ENCODE results near the gene SETBP1.

SETBP1 gene

DNA sequence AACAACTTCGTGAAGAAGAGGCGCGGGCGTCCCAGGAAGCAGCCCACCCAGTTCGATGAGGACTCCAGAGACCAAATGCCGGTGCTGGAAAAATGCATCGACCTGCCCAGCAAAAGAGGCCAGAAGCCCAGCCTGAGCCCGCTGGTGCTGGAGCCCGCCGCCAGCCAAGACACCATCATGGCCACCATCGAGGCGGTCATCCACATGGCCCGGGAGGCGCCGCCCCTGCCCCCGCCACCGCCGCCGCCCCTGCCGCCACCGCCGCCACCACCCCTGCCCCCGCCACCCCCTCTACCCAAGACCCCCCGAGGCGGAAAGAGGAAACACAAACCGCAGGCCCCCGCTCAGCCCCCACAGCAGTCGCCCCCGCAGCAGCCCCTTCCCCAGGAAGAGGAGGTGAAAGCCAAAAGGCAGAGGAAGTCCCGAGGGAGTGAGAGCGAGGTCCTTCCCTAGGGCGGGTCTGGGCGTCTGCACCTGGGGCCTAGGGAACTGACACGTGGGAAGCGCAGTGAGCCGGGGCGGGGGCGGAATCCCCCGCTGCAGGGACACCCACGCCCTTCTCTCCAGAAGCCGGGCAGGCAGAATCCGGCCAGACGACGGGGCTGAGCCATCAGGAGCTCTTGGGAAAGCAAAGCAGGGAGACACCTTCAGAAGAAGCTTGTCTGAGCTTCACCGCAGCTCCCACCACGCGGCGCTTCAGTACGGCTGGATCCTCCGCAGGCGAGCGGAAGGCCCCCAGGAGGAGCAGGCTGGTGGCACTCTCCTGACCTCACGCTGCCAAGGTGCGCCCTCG is 382.8 kb downstream of the SETBP1 start:
- no peak overlapping the region for H2AFZ ChIP-seq
- H3K9ac ChIP-seq = no peak overlapping the region
- TF ChIP-seq, protein P1, sequence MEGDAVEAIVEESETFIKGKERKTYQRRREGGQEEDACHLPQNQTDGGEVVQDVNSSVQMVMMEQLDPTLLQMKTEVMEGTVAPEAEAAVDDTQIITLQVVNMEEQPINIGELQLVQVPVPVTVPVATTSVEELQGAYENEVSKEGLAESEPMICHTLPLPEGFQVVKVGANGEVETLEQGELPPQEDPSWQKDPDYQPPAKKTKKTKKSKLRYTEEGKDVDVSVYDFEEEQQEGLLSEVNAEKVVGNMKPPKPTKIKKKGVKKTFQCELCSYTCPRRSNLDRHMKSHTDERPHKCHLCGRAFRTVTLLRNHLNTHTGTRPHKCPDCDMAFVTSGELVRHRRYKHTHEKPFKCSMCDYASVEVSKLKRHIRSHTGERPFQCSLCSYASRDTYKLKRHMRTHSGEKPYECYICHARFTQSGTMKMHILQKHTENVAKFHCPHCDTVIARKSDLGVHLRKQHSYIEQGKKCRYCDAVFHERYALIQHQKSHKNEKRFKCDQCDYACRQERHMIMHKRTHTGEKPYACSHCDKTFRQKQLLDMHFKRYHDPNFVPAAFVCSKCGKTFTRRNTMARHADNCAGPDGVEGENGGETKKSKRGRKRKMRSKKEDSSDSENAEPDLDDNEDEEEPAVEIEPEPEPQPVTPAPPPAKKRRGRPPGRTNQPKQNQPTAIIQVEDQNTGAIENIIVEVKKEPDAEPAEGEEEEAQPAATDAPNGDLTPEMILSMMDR (IDR thresholded peaks at IDR 0.05) = no peak
- no peak overlapping the region for H3K4me2 ChIP-seq (ENCODE audit: low read length)
- H3K4me1 ChIP-seq = no peaks in the 10 kb centered on the region
- no peaks in the 10 kb centered on the region for H3K9me3 ChIP-seq (ENCODE audit: control insufficient read depth, low read length)
- no peak overlapping the region for H3K27ac ChIP-seq
- no peaks in the 10 kb centered on the region for H3K36me3 ChIP-seq (ENCODE audit: control insufficient read depth, insufficient read depth, low read length)
- H3K79me2 ChIP-seq = no peaks in the 10 kb centered on the region
- no peak overlapping the region for H3K4me3 ChIP-seq (ENCODE audit: low read depth, low read length)
- H3K27me3 ChIP-seq (ENCODE audit: control insufficient read depth, insufficient read depth, low read length) = no peaks in the 10 kb centered on the region

DNA sequence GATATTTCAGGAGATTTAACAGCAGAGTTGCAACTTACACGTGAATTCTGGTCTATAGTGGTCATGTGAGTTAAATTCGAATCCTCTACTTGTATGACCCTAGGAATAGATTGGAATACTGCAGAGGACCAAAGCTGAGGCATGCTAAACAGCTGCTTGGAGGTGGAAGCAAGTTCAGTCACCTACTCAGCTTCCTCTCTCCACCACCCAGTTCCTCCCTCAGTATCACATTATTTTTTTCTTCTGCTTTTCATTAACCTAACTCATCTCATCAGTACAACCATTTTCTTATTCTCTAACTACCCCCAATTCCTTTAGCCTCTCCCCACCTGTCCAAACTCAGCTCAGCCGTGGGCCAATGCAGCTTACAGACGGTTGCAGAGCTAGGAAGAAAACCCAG is 385.5 kb downstream of the SETBP1 start:
- Histone ChIP-seq H3K9ac (no peak overlapping the region), H3K27ac (no peak overlapping the region), H3K79me2 (no peaks in the 10 kb centered on the region), H3K4me1 (no peaks in the 10 kb centered on the region), H3K27me3 (ENCODE audit: control insufficient read depth, insufficient read depth, low read length) (no peaks in the 10 kb centered on the region), H3K4me2 (ENCODE audit: low read length) (no peak overlapping the region), H3K36me3 (ENCODE audit: control insufficient read depth, insufficient read depth, low read length) (no peaks in the 10 kb centered on the region), H3K4me3 (ENCODE audit: low read depth, low read length) (no peak overlapping the region), H3K9me3 (ENCODE audit: control insufficient read depth, low read length) (no peaks in the 10 kb centered on the region), H2AFZ (no peak overlapping the region)
- TF ChIP-seq, protein P1 (IDR thresholded peaks at IDR 0.05) = no peak

DNA sequence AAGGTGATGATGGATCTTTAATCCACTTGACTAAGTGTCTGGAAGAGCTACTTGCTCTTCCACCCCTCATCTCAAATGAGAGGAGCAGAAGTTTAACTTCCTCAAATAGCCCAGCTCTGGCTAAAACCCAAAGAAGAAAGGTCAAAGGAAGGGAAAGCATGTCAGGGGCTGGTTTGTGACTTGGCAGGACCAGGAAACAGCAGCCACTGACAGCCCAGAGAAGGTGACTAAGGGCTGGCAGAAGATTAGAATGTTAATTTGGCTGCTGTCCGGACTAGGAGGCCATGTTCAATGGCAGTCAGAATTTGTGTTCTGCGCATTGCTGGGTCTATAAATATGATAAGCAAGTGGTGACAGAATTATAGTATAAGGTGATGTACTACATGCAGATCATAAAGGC is 386.2 kb downstream of the SETBP1 start:
- Histone ChIP-seq H3K9me3 (ENCODE audit: control insufficient read depth, low read length) (no peaks in the 10 kb centered on the region), H3K4me1 (no peaks in the 10 kb centered on the region), H3K79me2 (no peaks in the 10 kb centered on the region), H3K27me3 (ENCODE audit: control insufficient read depth, insufficient read depth, low read length) (no peaks in the 10 kb centered on the region), H2AFZ (no peak overlapping the region), H3K9ac (no peak overlapping the region), H3K27ac (no peak overlapping the region), H3K4me2 (ENCODE audit: low read length) (no peak overlapping the region), H3K36me3 (ENCODE audit: control insufficient read depth, insufficient read depth, low read length) (no peaks in the 10 kb centered on the region), H3K4me3 (ENCODE audit: low read depth, low read length) (no peak overlapping the region)
- TF ChIP-seq, protein P1 (IDR thresholded peaks at IDR 0.05) = no peak

DNA sequence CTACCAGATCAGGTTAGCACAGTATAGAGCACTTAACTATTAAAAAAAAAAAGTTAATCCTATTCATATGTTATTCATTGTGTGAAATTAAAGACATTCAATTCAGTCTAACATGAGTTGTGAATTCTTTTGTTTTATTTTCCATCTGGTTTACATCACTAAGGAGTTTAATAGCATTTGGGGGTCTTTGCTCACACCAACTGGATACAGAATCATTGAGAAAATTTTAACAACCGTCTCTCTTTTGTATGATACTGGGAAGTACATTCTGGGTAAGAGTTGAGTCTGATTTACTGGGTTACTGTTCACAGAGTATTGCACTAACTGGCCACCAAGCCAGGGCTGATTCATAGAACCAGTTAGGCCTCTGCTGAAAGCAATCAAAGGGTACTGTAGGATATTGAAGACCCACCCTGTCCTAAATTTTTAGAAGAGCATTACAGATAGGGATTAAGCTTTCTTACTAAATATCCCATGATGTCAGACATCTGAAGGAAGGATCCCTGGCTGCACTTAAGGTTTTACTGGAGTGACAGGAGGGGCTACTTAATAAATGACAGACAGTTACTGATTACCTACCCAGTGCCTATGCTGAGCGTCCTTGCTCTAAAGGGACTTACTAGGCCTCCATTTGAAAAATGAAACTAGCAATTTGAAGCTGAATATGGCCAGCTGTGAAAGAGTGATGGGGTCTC is 387.9 kb downstream of the SETBP1 start:
- Histone ChIP-seq H3K27me3 (ENCODE audit: control insufficient read depth, insufficient read depth, low read length) (no peaks in the 10 kb centered on the region), H3K4me3 (ENCODE audit: low read depth, low read length) (no peak overlapping the region), H3K79me2 (no peaks in the 10 kb centered on the region), H3K4me1 (no peaks in the 10 kb centered on the region), H3K36me3 (ENCODE audit: control insufficient read depth, insufficient read depth, low read length) (no peaks in the 10 kb centered on the region), H3K4me2 (ENCODE audit: low read length) (no peak overlapping the region), H3K9ac (no peak overlapping the region), H2AFZ (no peak overlapping the region), H3K9me3 (ENCODE audit: control insufficient read depth, low read length) (no peaks in the 10 kb centered on the region), H3K27ac (no peak overlapping the region)
- TF ChIP-seq, protein P1 (IDR thresholded peaks at IDR 0.05) = no peak

All from parathyroid adenoma (tissue), 2 donors.